ENCODE data around the gene GPANK1.

Gene GPANK1

GRCh38 chr6:31640612-31641011, 24.2 kb downstream of the GPANK1 start:
- Histone ChIP-seq H3K27me3 (ENCODE audit: control insufficient read depth in 1 of 2, insufficient read depth in 2 of 2, low read length in 2 of 2) (no peaks in the 10 kb centered on the region), H3K9ac (ENCODE audit: low read depth in 1 of 2, low read length in 2 of 2) (no peak overlapping the region), H3K4me3 (ENCODE audit: low read depth in 1 of 2, low read length in 2 of 2) (no peak overlapping the region), H3K36me3 (ENCODE audit: control insufficient read depth in 1 of 2, insufficient read depth in 2 of 2, low read length in 2 of 2) (peaks cover 72 to 94% of the 10 kb centered on the region in 2 donors), H3K27ac (ENCODE audit: low read depth, low read length) (no peak overlapping the region), H3K4me1 (ENCODE audit: control insufficient read depth in 1 of 2, insufficient read depth in 2 of 2, low read length in 2 of 2) (no peaks in the 10 kb centered on the region), H3K9me3 (ENCODE audit: control insufficient read depth in 1 of 2, low read length in 2 of 2) (no peaks in the 10 kb centered on the region)

GRCh38 chr6:31639449-31639861, 25.3 kb downstream of the GPANK1 start:
- Histone ChIP-seq H3K4me1 (ENCODE audit: control insufficient read depth in 1 of 2, insufficient read depth in 2 of 2, low read length in 2 of 2) (no peaks in the 10 kb centered on the region), H3K9me3 (ENCODE audit: control insufficient read depth in 1 of 2, low read length in 2 of 2) (no peaks in the 10 kb centered on the region), H3K27me3 (ENCODE audit: control insufficient read depth in 1 of 2, insufficient read depth in 2 of 2, low read length in 2 of 2) (no peaks in the 10 kb centered on the region), H3K4me3 (ENCODE audit: low read depth in 1 of 2, low read length in 2 of 2) (no peak overlapping the region), H3K9ac (ENCODE audit: low read depth in 1 of 2, low read length in 2 of 2) (no peak overlapping the region), H3K27ac (ENCODE audit: low read depth, low read length) (no peak overlapping the region), H3K36me3 (ENCODE audit: control insufficient read depth in 1 of 2, insufficient read depth in 2 of 2, low read length in 2 of 2) (peaks cover 72 to 94% of the 10 kb centered on the region in 2 donors)

GRCh38 chr6:31639043-31639442, 25.8 kb downstream of the GPANK1 start:
- Histone ChIP-seq H3K36me3 (ENCODE audit: control insufficient read depth in 1 of 2, insufficient read depth in 2 of 2, low read length in 2 of 2) (peaks cover 72 to 94% of the 10 kb centered on the region in 2 donors), H3K27ac (ENCODE audit: low read depth, low read length) (no peak overlapping the region), H3K9ac (ENCODE audit: low read depth in 1 of 2, low read length in 2 of 2) (no peak overlapping the region), H3K27me3 (ENCODE audit: control insufficient read depth in 1 of 2, insufficient read depth in 2 of 2, low read length in 2 of 2) (no peaks in the 10 kb centered on the region), H3K4me3 (ENCODE audit: low read depth in 1 of 2, low read length in 2 of 2) (no peak overlapping the region), H3K4me1 (ENCODE audit: control insufficient read depth in 1 of 2, insufficient read depth in 2 of 2, low read length in 2 of 2) (no peaks in the 10 kb centered on the region), H3K9me3 (ENCODE audit: control insufficient read depth in 1 of 2, low read length in 2 of 2) (no peaks in the 10 kb centered on the region)

- Histone ChIP-seq H3K27ac (ENCODE audit: low read depth, low read length) (no peak overlapping the region), H3K4me1 (ENCODE audit: control insufficient read depth in 1 of 2, insufficient read depth in 2 of 2, low read length in 2 of 2) (no peaks in the 10 kb centered on the region), H3K4me3 (ENCODE audit: low read depth in 1 of 2, low read length in 2 of 2) (no peak overlapping the region), H3K27me3 (ENCODE audit: control insufficient read depth in 1 of 2, insufficient read depth in 2 of 2, low read length in 2 of 2) (no peaks in the 10 kb centered on the region), H3K9ac (ENCODE audit: low read depth in 1 of 2, low read length in 2 of 2) (no peak overlapping the region), H3K36me3 (ENCODE audit: control insufficient read depth in 1 of 2, insufficient read depth in 2 of 2, low read length in 2 of 2) (peaks cover 71 to 93% of the 10 kb centered on the region in 2 donors), H3K9me3 (ENCODE audit: control insufficient read depth in 1 of 2, low read length in 2 of 2) (no peaks in the 10 kb centered on the region)
Measured at GRCh38 chr6:31636698-31637596, 27.9 kb downstream of the GPANK1 start.

GRCh38 chr6:31634969-31635575, 29.7 kb downstream of the GPANK1 start:
- Histone ChIP-seq H3K9me3 (ENCODE audit: control insufficient read depth in 1 of 2, low read length in 2 of 2) (no peaks in the 10 kb centered on the region), H3K36me3 (ENCODE audit: control insufficient read depth in 1 of 2, insufficient read depth in 2 of 2, low read length in 2 of 2) (peaks cover 63 to 90% of the 10 kb centered on the region in 2 donors), H3K27me3 (ENCODE audit: control insufficient read depth in 1 of 2, insufficient read depth in 2 of 2, low read length in 2 of 2) (no peaks in the 10 kb centered on the region), H3K27ac (ENCODE audit: low read depth, low read length) (no peak overlapping the region), H3K9ac (ENCODE audit: low read depth in 1 of 2, low read length in 2 of 2) (no peak overlapping the region), H3K4me1 (ENCODE audit: control insufficient read depth in 1 of 2, insufficient read depth in 2 of 2, low read length in 2 of 2) (no peaks in the 10 kb centered on the region), H3K4me3 (ENCODE audit: low read depth in 1 of 2, low read length in 2 of 2) (no peak overlapping the region)

- Histone ChIP-seq H3K9me3 (ENCODE audit: control insufficient read depth in 1 of 2, low read length in 2 of 2) (no peaks in the 10 kb centered on the region), H3K36me3 (ENCODE audit: control insufficient read depth in 1 of 2, insufficient read depth in 2 of 2, low read length in 2 of 2) (peaks cover 61 to 90% of the 10 kb centered on the region in 2 donors), H3K4me3 (ENCODE audit: low read depth in 1 of 2, low read length in 2 of 2) (no peak overlapping the region), H3K27ac (ENCODE audit: low read depth, low read length) (no peak overlapping the region), H3K27me3 (ENCODE audit: control insufficient read depth in 1 of 2, insufficient read depth in 2 of 2, low read length in 2 of 2) (no peaks in the 10 kb centered on the region), H3K9ac (ENCODE audit: low read depth in 1 of 2, low read length in 2 of 2) (no peak overlapping the region), H3K4me1 (ENCODE audit: control insufficient read depth in 1 of 2, insufficient read depth in 2 of 2, low read length in 2 of 2) (no peaks in the 10 kb centered on the region)
Measured at GRCh38 chr6:31634131-31634530, 30.7 kb downstream of the GPANK1 start.

GRCh38 chr6:31633447-31633846, 31.4 kb downstream of the GPANK1 start:
- Histone ChIP-seq H3K27ac (ENCODE audit: low read depth, low read length) (no peak overlapping the region), H3K4me3 (ENCODE audit: low read depth in 1 of 2, low read length in 2 of 2) (no peak overlapping the region), H3K9me3 (ENCODE audit: control insufficient read depth in 1 of 2, low read length in 2 of 2) (no peaks in the 10 kb centered on the region), H3K27me3 (ENCODE audit: control insufficient read depth in 1 of 2, insufficient read depth in 2 of 2, low read length in 2 of 2) (no peaks in the 10 kb centered on the region), H3K9ac (ENCODE audit: low read depth in 1 of 2, low read length in 2 of 2) (no peak overlapping the region), H3K36me3 (ENCODE audit: control insufficient read depth in 1 of 2, insufficient read depth in 2 of 2, low read length in 2 of 2) (peaks cover 63 to 90% of the 10 kb centered on the region in 2 donors), H3K4me1 (ENCODE audit: control insufficient read depth in 1 of 2, insufficient read depth in 2 of 2, low read length in 2 of 2) (no peaks in the 10 kb centered on the region)

GRCh38 chr6:31632279-31632946, 32.4 kb downstream of the GPANK1 start:
- Histone ChIP-seq H3K27me3 (ENCODE audit: control insufficient read depth in 1 of 2, insufficient read depth in 2 of 2, low read length in 2 of 2) (no peaks in the 10 kb centered on the region), H3K27ac (ENCODE audit: low read depth, low read length) (no peak overlapping the region), H3K36me3 (ENCODE audit: control insufficient read depth in 1 of 2, insufficient read depth in 2 of 2, low read length in 2 of 2) (peaks cover 70 to 93% of the 10 kb centered on the region in 2 donors), H3K9ac (ENCODE audit: low read depth in 1 of 2, low read length in 2 of 2) (no peak overlapping the region), H3K4me1 (ENCODE audit: control insufficient read depth in 1 of 2, insufficient read depth in 2 of 2, low read length in 2 of 2) (no peaks in the 10 kb centered on the region), H3K4me3 (ENCODE audit: low read depth in 1 of 2, low read length in 2 of 2) (no peak overlapping the region), H3K9me3 (ENCODE audit: control insufficient read depth in 1 of 2, low read length in 2 of 2) (no peaks in the 10 kb centered on the region)

GRCh38 chr6:31631681-31632278, 33.0 kb downstream of the GPANK1 start:
- peaks cover 66 to 93% of the 10 kb centered on the region in 2 donors for H3K36me3 ChIP-seq (ENCODE audit: control insufficient read depth in 1 of 2, insufficient read depth in 2 of 2, low read length in 2 of 2)
- no peak overlapping the region for H3K27ac ChIP-seq (ENCODE audit: low read depth, low read length)
- H3K4me3 ChIP-seq (ENCODE audit: low read depth in 1 of 2, low read length in 2 of 2) = no peak overlapping the region
- no peaks in the 10 kb centered on the region for H3K9me3 ChIP-seq (ENCODE audit: control insufficient read depth in 1 of 2, low read length in 2 of 2)
- no peaks in the 10 kb centered on the region for H3K27me3 ChIP-seq (ENCODE audit: control insufficient read depth in 1 of 2, insufficient read depth in 2 of 2, low read length in 2 of 2)
- no peaks in the 10 kb centered on the region for H3K4me1 ChIP-seq (ENCODE audit: control insufficient read depth in 1 of 2, insufficient read depth in 2 of 2, low read length in 2 of 2)
- no peak overlapping the region for H3K9ac ChIP-seq (ENCODE audit: low read depth in 1 of 2, low read length in 2 of 2)

GRCh38 chr6:31631209-31631608, 33.6 kb downstream of the GPANK1 start:
- Histone ChIP-seq H3K27ac (ENCODE audit: low read depth, low read length) (no peak overlapping the region), H3K9me3 (ENCODE audit: control insufficient read depth in 1 of 2, low read length in 2 of 2) (no peaks in the 10 kb centered on the region), H3K36me3 (ENCODE audit: control insufficient read depth in 1 of 2, insufficient read depth in 2 of 2, low read length in 2 of 2) (peaks cover 65 to 93% of the 10 kb centered on the region in 2 donors), H3K4me1 (ENCODE audit: control insufficient read depth in 1 of 2, insufficient read depth in 2 of 2, low read length in 2 of 2) (no peaks in the 10 kb centered on the region), H3K27me3 (ENCODE audit: control insufficient read depth in 1 of 2, insufficient read depth in 2 of 2, low read length in 2 of 2) (no peaks in the 10 kb centered on the region), H3K9ac (ENCODE audit: low read depth in 1 of 2, low read length in 2 of 2) (no peak overlapping the region), H3K4me3 (ENCODE audit: low read depth in 1 of 2, low read length in 2 of 2) (no peak overlapping the region)
